Measurements from ENCODE around the gene SPSB4. TPM values are rescaled to one million over a fixed set of nuclear protein-coding genes. Genes with fewer than 3 reads are reported as not detected.

SPSB4 gene
- total and polyA plus RNA-seq, 2 donors (not counting 3 experiments of a cell fraction or from before 2014, with no cell fraction given): 0.06 to 0.22 TPM

GRCh38 chr3:141151439-141151838, 100.3 kb downstream of the SPSB4 start:
- Histone ChIP-seq H3K27me3 (ENCODE audit: control insufficient read depth in 2 of 2, insufficient read depth in 2 of 2, low read length in 2 of 2) (no peaks in the 10 kb centered on the region), H3K4me3 (replicated peaks in 1 of 3; ENCODE audit: insufficient read depth in 1 of 3, low read depth in 1 of 3, low read length in 3 of 3) (no peak overlapping the region), H3K27ac (ENCODE audit: insufficient read depth, low read depth, low read length) (no peak overlapping the region), H3K79me2 (ENCODE audit: control insufficient read depth, insufficient read depth, low read length) (no peaks in the 10 kb centered on the region), H3K4me1 (ENCODE audit: control insufficient read depth, extremely low read depth, insufficient read depth, low read length) (no peaks in the 10 kb centered on the region), H3K36me3 (ENCODE audit: control insufficient read depth in 2 of 2, extremely low read depth in 1 of 2, insufficient read depth in 2 of 2, low read length in 2 of 2) (no peaks in the 10 kb centered on the region), H3K9me3 (replicated peaks; ENCODE audit: control insufficient read depth, insufficient read depth, low read length) (no peaks in the 10 kb centered on the region), H3K9me1 (replicated peaks; ENCODE audit: control insufficient read depth, extremely low read depth, insufficient read depth, low read length) (no peaks in the 10 kb centered on the region), H3K4me2 (ENCODE audit: insufficient read depth, low read length) (no peak overlapping the region), H3K9ac (replicated peaks; ENCODE audit: extremely low read depth, insufficient read depth, low read length) (no peak overlapping the region), H4K20me1 (replicated peaks; ENCODE audit: control insufficient read depth, extremely low read depth, insufficient read depth, low read length) (no peaks in the 10 kb centered on the region), H2AFZ (ENCODE audit: low read depth, low read length) (no peak overlapping the region)
- no TSS peak for BruUV-seq (replicated peaks)
- ChIA-PET CTCF (interaction anchor here (1.5 kb wide), 1 partner anchor 18 kb away, joined by 3 read pairs; no protein-coding TSS in a partner anchor), POLR2A (no interaction called here)
- intact Hi-C loops (cut with micrococcal nuclease): no loop called here
- no peak for TF ChIP-seq EZH2 (IDR thresholded peaks at IDR 0.05; ENCODE audit: borderline replicate concordance, low read depth, low read length, severe bottlenecking)
- no peak for TF ChIP-seq CTCF (IDR thresholded peaks at IDR 0.05; ENCODE audit: extremely low read depth in 1 of 2, insufficient read depth in 1 of 2, low read depth in 1 of 2, low read length in 2 of 2)
- no peak for TF ChIP-seq JUN (IDR thresholded peaks at IDR 0.05; ENCODE audit: borderline replicate concordance, insufficient read depth, insufficient read length, low read depth)
- no peak for TF ChIP-seq MYC (IDR thresholded peaks at IDR 0.05; ENCODE audit: low read depth, low read length)
- TF ChIP-seq POLR2AphosphoS5 (IDR thresholded peaks at IDR 0.05; ENCODE audit: insufficient read depth, low read depth, low read length): no peak
- TF ChIP-seq MAX (IDR thresholded peaks at IDR 0.05; ENCODE audit: insufficient read depth, insufficient read length): no peak
- no peak for TF ChIP-seq GATA2 (IDR thresholded peaks at IDR 0.05; ENCODE audit: insufficient read depth, insufficient read length, low read depth, low read length)
- no peak for TF ChIP-seq POLR2A (IDR thresholded peaks at IDR 0.05; ENCODE audit: low read depth, low read length)
- TF ChIP-seq FOS (IDR thresholded peaks at IDR 0.05; ENCODE audit: borderline replicate concordance, insufficient read depth, low read length): no peak
- DNase-seq (ENCODE audit: low read depth, low spot score) (no peak), FAIRE-seq (no peak)
- dilution Hi-C loops (cut with MboI; ENCODE audit: extremely low pct_ligation_motif_present, low sequenced_read_pairs): no loop called here
